Stimulated activated CD8-positive, alpha-beta memory T cell treated with anti-CD3 and anti-CD28 coated beads, Interleukin-15, amount 100 ng/mL, for 24 hours (primary cell): ENCODE measurements around the gene TAF1.
A peak's percentile ranks its signal among the peaks of the same experiment; 100 is the strongest.
"Not testable (repeated sequence)": the region's sequence is repeated elsewhere in the genome, so short reads cannot be mapped to it uniquely, and the experiment has no call there.

Experiments
- DNase-seq: peaks from one replicate; pipeline ENCODE4 v3.0.0-alpha.2; 2020; ENCODE audit warnings: low read depth

Gene TAF1

GRCh38 chrX:71365875-71366673, at the start of gene TAF1:
Gene TAF1 (plus strand): TSS chrX:71366357. CDS start chrX:71366375, 18 bp downstream.
- DNase-seq = peak; percentile 55

- DNase-seq = not testable (repeated sequence)
Observed at GRCh38 chrX:71316959-71317358, 49.2 kb upstream of the TAF1 start.

- DNase-seq = no peak
Observed at GRCh38 chrX:71320126-71320525, 46.0 kb upstream of the TAF1 start.

- DNase-seq = no peak
Observed at GRCh38 chrX:71321731-71322130, 44.4 kb upstream of the TAF1 start.

- not testable (repeated sequence) for DNase-seq
Observed at GRCh38 chrX:71324452-71324851, 41.7 kb upstream of the TAF1 start.

- DNase-seq = no peak
Observed at GRCh38 chrX:71326394-71326793, 39.8 kb upstream of the TAF1 start.

- not testable (repeated sequence) for DNase-seq
Observed at GRCh38 chrX:71349151-71349665, 16.9 kb upstream of the TAF1 start.

- not testable (repeated sequence) for DNase-seq
Observed at GRCh38 chrX:71349867-71350266, 16.3 kb upstream of the TAF1 start.

GRCh38 chrX:71352439-71352838, 13.7 kb upstream of the TAF1 start:
- not testable (repeated sequence) for DNase-seq

GRCh38 chrX:71364221-71364620, 1.9 kb upstream of the TAF1 start:
- DNase-seq = no peak

- DNase-seq = no peak
Observed at GRCh38 chrX:71365356-71365874, 742 bp upstream of the TAF1 start.

GRCh38 chrX:71366674-71367256, 608 bp downstream of the TAF1 start:
- no peak for DNase-seq

- DNase-seq = no peak
Observed at GRCh38 chrX:71367396-71367795, 1.2 kb downstream of the TAF1 start.

- DNase-seq = no peak
Observed at GRCh38 chrX:71372388-71372787, 6.2 kb downstream of the TAF1 start.

GRCh38 chrX:71378732-71379131, 12.6 kb downstream of the TAF1 start:
- no peak for DNase-seq

- DNase-seq = not testable (repeated sequence)
Observed at GRCh38 chrX:71391725-71392124, 25.6 kb downstream of the TAF1 start.

GRCh38 chrX:71393919-71394318, 27.8 kb downstream of the TAF1 start:
- DNase-seq = no peak

GRCh38 chrX:71396576-71396975, 30.4 kb downstream of the TAF1 start:
- no peak for DNase-seq

- no peak for DNase-seq
Observed at GRCh38 chrX:71400710-71401109, 34.6 kb downstream of the TAF1 start.

GRCh38 chrX:71416260-71416659, 50.1 kb downstream of the TAF1 start:
- DNase-seq = not testable (repeated sequence)

- no peak for DNase-seq
Observed at GRCh38 chrX:71420686-71421085, 54.5 kb downstream of the TAF1 start.

GRCh38 chrX:71432733-71433132, 66.6 kb downstream of the TAF1 start:
- no peak for DNase-seq

GRCh38 chrX:71438750-71439149, 72.6 kb downstream of the TAF1 start:
- DNase-seq = no peak
